ENCODE data around the gene MGMT. TPM values are rescaled to one million over a fixed set of nuclear protein-coding genes. Genes with fewer than 3 reads are reported as not detected.

MGMT gene
- total and polyA plus RNA-seq, 2 experiments from 2014 or later = 19.3 to 21.9 TPM

GRCh38 chr10:129760416-129760815, 293.4 kb downstream of the MGMT start:
- ATAC-seq = no peak
- H3K79me2 ChIP-seq (replicated peaks; ENCODE audit: insufficient read depth) = no peaks in the 10 kb centered on the region
- no peak overlapping the region for H3K27ac ChIP-seq (ENCODE audit: low read depth)
- H3K4me3 Mint-ChIP-seq = no peak overlapping the region
- TF ChIP-seq STAT1 (IDR thresholded peaks at IDR 0.05; ENCODE audit: unreplicated experiment) = no peak
- TF ChIP-seq ZNF462 (CRISPR knock-in tag; IDR thresholded peaks at IDR 0.05) = no peak
- no peak for TF ChIP-seq NANOG (IDR thresholded peaks at IDR 0.05; ENCODE audit: borderline replicate concordance)
- TF ChIP-seq EZH2 (IDR thresholded peaks at IDR 0.05; ENCODE audit: low read depth, unreplicated experiment) = no peak
- no peak for TF ChIP-seq EZH2phosphoT487 (IDR thresholded peaks at IDR 0.05; ENCODE audit: unreplicated experiment)
- TF ChIP-seq ETS1 (IDR thresholded peaks at IDR 0.05) = no peak
- TF ChIP-seq JUNB (IDR thresholded peaks at IDR 0.05; ENCODE audit: unreplicated experiment) = no peak
- no peak for TF ChIP-seq ZNF114 (CRISPR knock-in tag; IDR thresholded peaks at IDR 0.05)
- no peak for TF ChIP-seq CTCF (conservative IDR thresholded peaks at IDR 0.05; ENCODE audit: low read depth in 2 of 2)
- TF ChIP-seq CREB1 (CRISPR knock-in tag; IDR thresholded peaks at IDR 0.05; ENCODE audit: low read depth) = no peak
- no peaks in the 10 kb centered on the region for H3F3A ChIP-seq (replicated peaks; ENCODE audit: low read depth)
- 0 out of 2 replicates have a peak, but pooled peaks cover 2% of the 10 kb centered on the region for H3K9me2 ChIP-seq (ENCODE audit: insufficient read depth)
- no peaks in the 10 kb centered on the region for H3K27me3 ChIP-seq (ENCODE audit: insufficient read depth)
- peaks cover 10% of the 10 kb centered on the region for H3K4me1 Mint-ChIP-seq
- no peaks in the 10 kb centered on the region; the same call in 2 of the 3 replicates for H3K36me3 Mint-ChIP-seq (ENCODE audit: low read depth)
- H3K4me3 ChIP-seq = no peak overlapping the region
- no peak overlapping the region for H2AFZ ChIP-seq
- peaks cover 2% of the 10 kb centered on the region for H3K9me3 Mint-ChIP-seq
- H3K4me1 ChIP-seq (ENCODE audit: insufficient read depth) = no peaks in the 10 kb centered on the region
- H3K27me3 Mint-ChIP-seq (ENCODE audit: insufficient read depth, low read depth, poor library complexity) = no peaks in the 10 kb centered on the region
- DNase-seq (ENCODE audit: low spot score) = no peak
- H3K4me2 ChIP-seq = no peak overlapping the region
- H3K27ac Mint-ChIP-seq = no peak overlapping the region
- no peaks in the 10 kb centered on the region for H4K20me1 ChIP-seq (replicated peaks; ENCODE audit: insufficient read depth)
- no peaks in the 10 kb centered on the region for H3K36me3 ChIP-seq (ENCODE audit: insufficient read depth)
